ENCODE data around the gene FMN1. TPM values are rescaled to one million over a fixed set of nuclear protein-coding genes. Genes with fewer than 3 reads are reported as not detected.

FMN1 gene
- total and polyA plus RNA-seq, 2 of the 8 experiments (the other 6 are each of a cell fraction or from before 2014, with no cell fraction given) = 0.27 to 3.7 TPM

GRCh38 chr15:32826685-32827084 is 367.8 kb downstream of the FMN1 start:
- Histone ChIP-seq H3K23ac (ENCODE audit: insufficient read length) (no peak overlapping the region), H2AK5ac (ENCODE audit: low read depth, low read length) (no peak overlapping the region), H4K91ac (replicated peaks; ENCODE audit: insufficient read length, low read length) (no peak overlapping the region), H3K56ac (replicated peaks; ENCODE audit: insufficient read length, low read depth, low read length) (no peak overlapping the region), H3K9me3 (ENCODE audit: insufficient read depth in 2 of 2, low read depth in 1 of 2, low read length in 1 of 2) (no peaks in the 10 kb centered on the region), H3K79me1 (ENCODE audit: low read depth, low read length) (no peaks in the 10 kb centered on the region), H3K9ac (replicated peaks in 1 of 4; ENCODE audit: extremely low read depth in 1 of 4, low read depth in 3 of 4, low read length in 3 of 4) (no peak overlapping the region), H3K4me3 (ENCODE audit: extremely low read depth in 1 of 4, insufficient read depth in 2 of 4, low read depth in 3 of 4, low read length in 4 of 4) (no peak overlapping the region), H4K5ac (ENCODE audit: insufficient read length, low read depth, low read length) (no peak overlapping the region), H2BK5ac (ENCODE audit: low read depth, low read length) (no peak overlapping the region), H2AFZ (ENCODE audit: low read length) (no peak overlapping the region), H3K27ac (ENCODE audit: low read depth, low read length) (no peak overlapping the region), H4K20me1 (replicated peaks in 1 of 2; ENCODE audit: control insufficient read depth in 1 of 2, insufficient read depth in 2 of 2, low read length in 2 of 2) (no peaks in the 10 kb centered on the region), H3K18ac (ENCODE audit: extremely low read depth, low read length) (no peak overlapping the region), H3K36me3 (ENCODE audit: control insufficient read depth in 2 of 4, insufficient read depth in 4 of 4, low read length in 3 of 4) (no peaks in the 10 kb centered on the region), H4K8ac (ENCODE audit: extremely low read depth, insufficient read depth, low read length) (no peak overlapping the region), H3K4me2 (ENCODE audit: insufficient read depth in 1 of 2, low read depth in 2 of 2, low read length in 2 of 2) (no peak overlapping the region), H3K23me2 (ENCODE audit: low read depth, low read length) (no peaks in the 10 kb centered on the region), H3K4ac (replicated peaks; ENCODE audit: insufficient read length, low read depth, low read length) (no peak overlapping the region), H3K79me2 (ENCODE audit: control insufficient read depth in 1 of 2, insufficient read depth in 2 of 2, low read length in 2 of 2) (no peaks in the 10 kb centered on the region), H2BK120ac (replicated peaks; ENCODE audit: low read depth, low read length) (no peak overlapping the region), H3K14ac (ENCODE audit: insufficient read length) (no peak overlapping the region), H3K27me3 (replicated peaks in 1 of 4; ENCODE audit: control insufficient read depth in 3 of 4, extremely low read depth in 1 of 4, insufficient read depth in 3 of 4, low read length in 3 of 4) (no peaks in the 10 kb centered on the region), H2BK15ac (ENCODE audit: low read length) (no peak overlapping the region), H2BK20ac (ENCODE audit: low read length) (no peak overlapping the region), H3K4me1 (replicated peaks in 1 of 4; ENCODE audit: control insufficient read depth in 3 of 4, insufficient read depth in 4 of 4, low read length in 3 of 4) (no peaks in the 10 kb centered on the region), H2BK12ac (ENCODE audit: low read depth, low read length) (no peak overlapping the region)
- no peak for FAIRE-seq
- no peak for DNase-seq (ENCODE audit: low read depth in 1 of 2, low spot score in 2 of 2)
- CTCF ChIA-PET (ENCODE audit: partially characterized antibody) = interaction anchor here (1.4 to 3.3 kb wide), 2 partner anchors 17 to 168 kb away, joined by 5 to 14 read pairs; no protein-coding TSS in a partner anchor
- TF ChIP-seq EZH2 (IDR thresholded peaks at IDR 0.05; ENCODE audit: low read depth, low read length, severe bottlenecking) (no peak), CBX8 (IDR thresholded peaks at IDR 0.05; ENCODE audit: borderline replicate concordance, low read depth, low read length) (no peak), SIX5 (IDR thresholded peaks at IDR 0.05; ENCODE audit: low read depth, low read length) (no peak), TCF12 (IDR thresholded peaks at IDR 0.05; ENCODE audit: low read depth, low read length) (no peak), SUZ12 (IDR thresholded peaks at IDR 0.05; ENCODE audit: low read length) (no peak), CBX5 (IDR thresholded peaks at IDR 0.05; ENCODE audit: low read depth, low read length) (no peak)
- POLR2A ChIA-PET (ENCODE audit: partially characterized antibody) = no interaction called here
- 88% methylated on average over 5 of the region's 5 CpGs; no CpG with 5 or more reads in 1 of the 2 experiments for WGBS, 2 experiments (ENCODE audit: extremely low coverage in 1 of 2, insufficient coverage in 1 of 2, insufficient read length in 1 of 2, insufficient replicate concordance in 2 of 2, low coverage in 1 of 2, low lambda C conversion rate in 2 of 2, missing lambda C conversion rate in 1 of 2)
